Type B pancreatic cell (in vitro differentiated cells): ENCODE measurements around the gene MRPL30. TPM values are rescaled to one million over a fixed set of nuclear protein-coding genes. Genes with fewer than 3 reads are reported as not detected.
"Not testable (repeated sequence)": the region's sequence is repeated elsewhere in the genome, so short reads cannot be mapped to it uniquely, and the experiment has no call there.

Source experiments
- DNase-seq: peaks from one replicate; pipeline ENCODE4 v3.0.0; 2021; ENCODE audit warnings: mixed read lengths; ENCODE audit not compliant: unreplicated experiment; ENCODE audit errors: extremely low spot score
- H3K27ac Mint-ChIP-seq: 2 replicates; pipeline ENCODE4 v1.8.0; 2021; ENCODE audit warnings: mild to moderate bottlenecking, mixed read lengths
- H3K27me3 Mint-ChIP-seq: 2 replicates; pipeline ENCODE4 v1.8.0; 2021; ENCODE audit warnings: mixed read lengths
- H3K36me3 Mint-ChIP-seq: 2 replicates; pipeline ENCODE4 v1.8.0; 2021; ENCODE audit warnings: mixed read lengths
- H3K4me1 Mint-ChIP-seq: one replicate; pipeline ENCODE4 v1.8.0; 2021; ENCODE audit warnings: mixed read lengths; ENCODE audit not compliant: unreplicated experiment
- H3K4me3 Mint-ChIP-seq: 2 replicates; pipeline ENCODE4 v1.8.0; 2021; ENCODE audit warnings: mild to moderate bottlenecking, mixed read lengths
- H3K9me3 Mint-ChIP-seq: 2 replicates; pipeline ENCODE4 v1.8.0; 2021; ENCODE audit warnings: mixed read lengths
- CTCF ChIP-seq: fragments of 200-600 bp; sonication (generic); conservative IDR thresholded peaks from 2 replicates; pipeline ENCODE4 v1.5.0; 2021; ENCODE audit warnings: antibody characterized with exemption, mild to moderate bottlenecking
- total RNA-seq: library from RNA; stranded (reverse); gene quantifications from 2 replicates; pipeline ENCODE4 v1.2.1, GENCODE V29; 2021; ENCODE audit warnings: low replicate concordance

Gene MRPL30
- total RNA-seq, 1 donor from 2014 or later, result 38.4 TPM

GRCh38 chr2:99187011-99187410, 6.0 kb downstream of the MRPL30 start:
- peaks cover 14% of the 10 kb centered on the region for H3K4me1 Mint-ChIP-seq

GRCh38 chr2:99188357-99188756, 7.4 kb downstream of the MRPL30 start:
- no peak for TF ChIP-seq CTCF
- Mint-ChIP-seq H3K9me3 (no peaks in the 10 kb centered on the region), H3K27ac (no peak overlapping the region), H3K27me3 (no peaks in the 10 kb centered on the region), H3K36me3 (peaks cover 35% of the 10 kb centered on the region), H3K4me3 (no peak overlapping the region), H3K4me1 (peaks cover 8% of the 10 kb centered on the region)
- no peak for DNase-seq

More at GRCh38 chr2:99187011-99187410, 6.0 kb downstream of the MRPL30 start:
- no peak overlapping the region for H3K27ac Mint-ChIP-seq
- no peak for DNase-seq
- peaks cover 28% of the 10 kb centered on the region for H3K36me3 Mint-ChIP-seq
- no peak for TF ChIP-seq CTCF
- no peaks in the 10 kb centered on the region for H3K9me3 Mint-ChIP-seq
- no peaks in the 10 kb centered on the region for H3K27me3 Mint-ChIP-seq
- no peak overlapping the region for H3K4me3 Mint-ChIP-seq

GRCh38 chr2:99190548-99190947, 9.6 kb downstream of the MRPL30 start:
- Mint-ChIP-seq H3K9me3 (no peaks in the 10 kb centered on the region), H3K4me3 (no peak overlapping the region), H3K4me1 (no peaks in the 10 kb centered on the region), H3K36me3 (peaks cover 42% of the 10 kb centered on the region), H3K27me3 (no peaks in the 10 kb centered on the region), H3K27ac (no peak overlapping the region)
- no peak for DNase-seq
- TF ChIP-seq CTCF, result peak; percentile 49

GRCh38 chr2:99192364-99192763, 11.4 kb downstream of the MRPL30 start:
- not testable (repeated sequence) for H3K27ac Mint-ChIP-seq, H3K4me3 Mint-ChIP-seq, DNase-seq, H3K27me3 Mint-ChIP-seq, H3K4me1 Mint-ChIP-seq, H3K9me3 Mint-ChIP-seq
- peaks cover 44% of the 10 kb centered on the region for H3K36me3 Mint-ChIP-seq

- DNase-seq, result no peak
- peak overlapping the region; percentile 80 for H3K27ac Mint-ChIP-seq
Observed at GRCh38 chr2:99198103-99198841, 17.3 kb downstream of the MRPL30 start.

More at GRCh38 chr2:99198103-99198841, 17.3 kb downstream of the MRPL30 start:
- no peaks in the 10 kb centered on the region for H3K9me3 Mint-ChIP-seq
- H3K27me3 Mint-ChIP-seq, result no peaks in the 10 kb centered on the region
- H3K4me3 Mint-ChIP-seq, result peak overlapping the region; percentile 17
- no peaks in the 10 kb centered on the region for H3K4me1 Mint-ChIP-seq
- no peak for TF ChIP-seq CTCF
- H3K36me3 Mint-ChIP-seq, result peaks cover 23% of the 10 kb centered on the region
